Measurements from ENCODE around the gene CACNA2D3.

DNA sequence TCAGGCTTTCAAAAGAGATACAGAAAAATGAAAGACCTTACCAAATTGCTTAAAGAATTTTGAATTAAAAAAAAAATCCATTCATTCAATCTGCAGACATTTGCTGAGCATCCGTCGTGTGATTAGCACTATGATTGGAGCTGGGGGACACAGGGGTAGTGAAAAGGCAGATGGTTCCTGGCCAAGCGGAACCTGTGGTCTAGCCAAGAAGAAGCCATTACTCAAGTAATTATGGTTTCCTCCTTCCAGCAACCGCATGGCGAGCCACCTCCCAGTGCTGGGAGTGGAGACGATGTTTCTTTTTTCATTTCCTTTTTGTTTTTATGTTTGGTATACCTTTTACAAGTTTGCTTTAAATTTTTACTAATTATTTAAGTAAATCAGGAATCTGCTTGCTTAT, 140.2 kb downstream of the CACNA2D3 start:
- TF ChIP-seq, protein P1, sequence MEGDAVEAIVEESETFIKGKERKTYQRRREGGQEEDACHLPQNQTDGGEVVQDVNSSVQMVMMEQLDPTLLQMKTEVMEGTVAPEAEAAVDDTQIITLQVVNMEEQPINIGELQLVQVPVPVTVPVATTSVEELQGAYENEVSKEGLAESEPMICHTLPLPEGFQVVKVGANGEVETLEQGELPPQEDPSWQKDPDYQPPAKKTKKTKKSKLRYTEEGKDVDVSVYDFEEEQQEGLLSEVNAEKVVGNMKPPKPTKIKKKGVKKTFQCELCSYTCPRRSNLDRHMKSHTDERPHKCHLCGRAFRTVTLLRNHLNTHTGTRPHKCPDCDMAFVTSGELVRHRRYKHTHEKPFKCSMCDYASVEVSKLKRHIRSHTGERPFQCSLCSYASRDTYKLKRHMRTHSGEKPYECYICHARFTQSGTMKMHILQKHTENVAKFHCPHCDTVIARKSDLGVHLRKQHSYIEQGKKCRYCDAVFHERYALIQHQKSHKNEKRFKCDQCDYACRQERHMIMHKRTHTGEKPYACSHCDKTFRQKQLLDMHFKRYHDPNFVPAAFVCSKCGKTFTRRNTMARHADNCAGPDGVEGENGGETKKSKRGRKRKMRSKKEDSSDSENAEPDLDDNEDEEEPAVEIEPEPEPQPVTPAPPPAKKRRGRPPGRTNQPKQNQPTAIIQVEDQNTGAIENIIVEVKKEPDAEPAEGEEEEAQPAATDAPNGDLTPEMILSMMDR (IDR thresholded peaks at IDR 0.05) = no peak
- TF ChIP-seq ZFX (IDR thresholded peaks at IDR 0.05; ENCODE audit: borderline replicate concordance) = no peak
